GM18511 (cell line): ENCODE measurements around the gene LARP6.
A peak's percentile ranks its signal among the peaks of the same experiment; 100 is the strongest.
"Not testable (repeated sequence)": the region's sequence is repeated elsewhere in the genome, so short reads cannot be mapped to it uniquely, and the experiment has no call there.

Experiments used
- ATAC-seq: cut with Tn5 transposase; IDR thresholded peaks from one replicate; pipeline ENCODE4 v1.9.1; 2021; ENCODE audit warnings: mild to moderate bottlenecking, moderate library complexity; ENCODE audit not compliant: unreplicated experiment

The LARP6 gene

GRCh38 chr15:70853973-70854665 is at the start of gene LARP6:
LARP6 (minus strand) TSS chr15:70854157; CDS start chr15:70854088, 69 bp downstream.
- no peak for ATAC-seq

- no peak for ATAC-seq
Observed at GRCh38 chr15:70902107-70902506, 48.1 kb upstream of the LARP6 start.

GRCh38 chr15:70892912-70893560 is 39.1 kb upstream of the LARP6 start:
- peak; percentile 25 for ATAC-seq

- peak; percentile 84 for ATAC-seq
Observed at GRCh38 chr15:70892002-70892911, 38.3 kb upstream of the LARP6 start, which contains the start of the genes LRRC49 and THAP10. LRRC49 (plus strand) TSS chr15:70892826; CDS start chr15:70892895, 69 bp downstream. THAP10 (minus strand) TSS chr15:70892433; CDS start chr15:70892272, 161 bp downstream.

- no peak for ATAC-seq
Observed at GRCh38 chr15:70882361-70882760, 28.4 kb upstream of the LARP6 start.

- no peak for ATAC-seq
Observed at GRCh38 chr15:70880781-70881180, 26.8 kb upstream of the LARP6 start.

- ATAC-seq, result no peak
Observed at GRCh38 chr15:70879401-70879800, 25.4 kb upstream of the LARP6 start.

- no peak for ATAC-seq
Observed at GRCh38 chr15:70876683-70877082, 22.7 kb upstream of the LARP6 start.

GRCh38 chr15:70876011-70876410 is 22.1 kb upstream of the LARP6 start:
- ATAC-seq, result no peak

GRCh38 chr15:70875001-70875782 is 21.2 kb upstream of the LARP6 start:
- ATAC-seq, result no peak

- no peak for ATAC-seq
Observed at GRCh38 chr15:70873232-70874054, 19.5 kb upstream of the LARP6 start.

GRCh38 chr15:70871490-70871889 is 17.5 kb upstream of the LARP6 start:
- ATAC-seq, result not testable (repeated sequence)

- ATAC-seq, result no peak
Observed at GRCh38 chr15:70870051-70870450, 16.1 kb upstream of the LARP6 start.

- no peak for ATAC-seq
Observed at GRCh38 chr15:70869346-70869745, 15.4 kb upstream of the LARP6 start.

- no peak for ATAC-seq
Observed at GRCh38 chr15:70867911-70868467, 14.0 kb upstream of the LARP6 start.

- ATAC-seq, result no peak
Observed at GRCh38 chr15:70866982-70867641, 13.2 kb upstream of the LARP6 start.

GRCh38 chr15:70863450-70864218 is 9.7 kb upstream of the LARP6 start:
- no peak for ATAC-seq

- ATAC-seq, result no peak
Observed at GRCh38 chr15:70859998-70860397, 6.0 kb upstream of the LARP6 start.
